Lower leg skin (tissue), 4 donors: Measurements from ENCODE around the gene CYP2B6. TPM values are rescaled to one million over a fixed set of nuclear protein-coding genes. Genes with fewer than 3 reads are reported as not detected.

Source experiments
- DNase-seq, 2 donors: peaks; one replicate each; pipeline ENCODE4 v3.0.0-alpha.2; 2019; ENCODE audit warnings: low spot score in 2 of 2
- H3K4me3 ChIP-seq: fragments of 200-600 bp; sonication (generic); 2 replicates; pipeline ENCODE4 v1.5.1; 2017; ENCODE audit warnings: mild to moderate bottlenecking, low read depth; ENCODE audit not compliant: poor library complexity, severe bottlenecking
- CTCF ChIP-seq, 3 donors: fragments of 450-650 bp; IDR thresholded peaks; one replicate each; pipeline ENCODE4 v1.5.1; 2016; ENCODE audit warnings: antibody characterized with exemption in 3 of 3, mild to moderate bottlenecking in 3 of 3, moderate library complexity in 2 of 3
- POLR2A ChIP-seq, 2 donors: fragments of 450-650 bp; IDR thresholded peaks; one replicate each; pipeline ENCODE4 v1.6.1; 2016 to 2017; ENCODE audit warnings: antibody characterized with exemption in 2 of 2, mild to moderate bottlenecking in 1 of 2, moderate library complexity in 1 of 2
- WGBS, 2 donors: methylation state at CpG; one replicate each; pipeline ENCODE4 v1.1.5; 2018; 5-methylcytosine and 5-hydroxymethylcytosine counted together
- intact Hi-C: fragments of 100-400 bp; cut with DNase I; formaldehyde crosslinking; loops from one replicate; pipeline ENCODE4 v1.15.0; 2023; ENCODE audit warnings: low total_unique reads
- total RNA-seq, 4 donors: library from RNA; depleted of rRNA; stranded (reverse); fragments of >200 nt; gene quantifications; one replicate each; pipeline ENCODE4 v1.1.0, GENCODE V29; 2016

CYP2B6 gene
- total RNA-seq, 4 donors from 2014 or later = 0.13 to 3.7 TPM; not detected in 2

- peak in 1 of 2 donors; percentile 71 for DNase-seq
- TF ChIP-seq POLR2A (IDR thresholded peaks at IDR 0.05) (no peak), CTCF (IDR thresholded peaks at IDR 0.05) (no peak)
- 79 to 83% methylated on average over 11 of the region's 11 CpGs for WGBS, 2 donors
- intact Hi-C loops = no loop called here
- no peak overlapping the region for H3K4me3 ChIP-seq
Measured at GRCh38 chr19:41009700-41010235, 18.7 kb downstream of the CYP2B6 start.

- DNase-seq = peak in 1 of 2 donors; percentile 6
- intact Hi-C loops = no loop called here
- TF ChIP-seq CTCF (IDR thresholded peaks at IDR 0.05) = no peak
- TF ChIP-seq POLR2A (IDR thresholded peaks at IDR 0.05) = no peak
- WGBS, 2 donors = 44 to 46% methylated on average over 3 of the region's 3 CpGs
- H3K4me3 ChIP-seq = no peak overlapping the region
Measured at GRCh38 chr19:41013359-41013758, 22.3 kb downstream of the CYP2B6 start.

- intact Hi-C loops = no loop called here
- no peak for DNase-seq
- TF ChIP-seq CTCF (IDR thresholded peaks at IDR 0.05) (no peak), POLR2A (IDR thresholded peaks at IDR 0.05) (no peak)
- 38 to 41% methylated on average over 1 of the region's 1 CpG for WGBS, 2 donors
- no peak overlapping the region for H3K4me3 ChIP-seq
Measured at GRCh38 chr19:41014643-41015042, 23.6 kb downstream of the CYP2B6 start.

GRCh38 chr19:41016488-41017071, 25.5 kb downstream of the CYP2B6 start:
- TF ChIP-seq POLR2A (IDR thresholded peaks at IDR 0.05) = no peak
- no peak for TF ChIP-seq CTCF (IDR thresholded peaks at IDR 0.05)
- DNase-seq = peak in 1 of 2 donors; percentile 50
- 79 to 80% methylated on average over 12 of the region's 12 CpGs for WGBS, 2 donors
- intact Hi-C loops = no loop called here
- H3K4me3 ChIP-seq = no peak overlapping the region

- intact Hi-C loops = no loop called here
- DNase-seq = no peak
- 89 to 91% methylated on average over 15 of the region's 15 CpGs for WGBS, 2 donors
- H3K4me3 ChIP-seq = no peak overlapping the region
- no peak for TF ChIP-seq CTCF (IDR thresholded peaks at IDR 0.05)
- no peak for TF ChIP-seq POLR2A (IDR thresholded peaks at IDR 0.05)
Measured at GRCh38 chr19:41018736-41019290, 27.7 kb downstream of the CYP2B6 start.
